ENCODE measurements around the gene ABCF2.

The ABCF2 gene

DNA sequence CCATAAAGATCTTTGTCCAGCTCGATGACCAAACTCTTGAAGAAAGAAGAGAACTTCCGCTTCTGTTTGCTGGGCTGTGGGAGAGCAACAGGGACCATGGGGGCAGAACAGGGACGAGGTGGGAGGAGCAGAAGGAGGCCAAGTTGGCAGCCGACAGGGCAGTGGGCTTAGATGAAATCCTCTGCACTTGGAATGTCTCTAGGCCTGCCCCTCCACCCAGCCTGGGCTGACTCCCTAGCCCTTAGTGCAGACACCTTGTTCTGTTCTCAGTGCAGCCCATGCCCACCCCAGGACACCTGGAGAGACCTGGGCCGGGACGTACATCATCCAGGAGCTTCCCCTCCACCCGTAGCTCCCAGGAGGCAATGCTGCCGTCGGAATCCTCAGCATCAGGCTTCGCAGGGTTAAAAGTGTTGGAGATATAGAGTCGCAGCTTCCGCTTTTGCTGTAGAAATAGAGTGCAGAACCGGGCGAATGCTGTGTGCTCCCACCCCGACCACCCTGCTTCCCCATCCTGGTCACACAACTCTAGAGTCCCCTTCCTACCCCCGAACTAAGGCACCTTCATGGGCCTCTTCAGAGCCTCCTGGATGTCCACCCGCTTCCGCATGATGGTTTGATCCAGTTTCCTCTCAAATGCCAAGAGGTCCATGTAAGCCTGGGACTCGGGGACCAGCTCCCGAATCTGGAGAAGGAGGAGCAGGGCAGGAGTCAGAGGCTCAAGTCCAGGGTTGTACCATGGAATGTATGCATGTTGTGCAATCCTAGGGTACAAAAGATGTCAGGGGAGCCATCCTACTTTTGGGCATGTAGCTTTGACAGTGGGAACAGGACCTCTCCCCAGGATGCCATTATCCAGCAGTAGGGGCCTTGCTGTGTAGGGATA is 15.4 kb upstream of the ABCF2 start:
- DNase-seq (ENCODE audit: low read depth in 2 of 3, low spot score in 1 of 3): no peak

DNA sequence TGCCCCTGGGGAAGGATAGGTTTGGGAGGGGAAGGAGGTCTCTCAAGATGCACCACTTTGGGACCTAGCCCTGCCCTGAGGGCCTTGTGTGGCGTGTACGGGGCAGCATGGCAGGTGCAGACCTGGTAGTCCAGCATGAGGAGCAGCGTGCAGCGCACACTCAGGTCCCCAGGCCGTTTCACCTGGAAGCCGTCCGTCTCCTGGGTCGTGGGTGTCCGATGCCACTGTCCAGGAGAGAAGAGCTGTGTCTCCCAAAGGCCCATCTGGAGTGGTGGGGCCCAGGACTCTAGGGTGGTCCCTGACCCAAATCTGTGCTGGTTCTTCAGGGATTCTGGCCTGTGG is 14.7 kb upstream of the ABCF2 start:
- DNase-seq (ENCODE audit: low read depth in 2 of 3, low spot score in 1 of 3): no peak

DNA sequence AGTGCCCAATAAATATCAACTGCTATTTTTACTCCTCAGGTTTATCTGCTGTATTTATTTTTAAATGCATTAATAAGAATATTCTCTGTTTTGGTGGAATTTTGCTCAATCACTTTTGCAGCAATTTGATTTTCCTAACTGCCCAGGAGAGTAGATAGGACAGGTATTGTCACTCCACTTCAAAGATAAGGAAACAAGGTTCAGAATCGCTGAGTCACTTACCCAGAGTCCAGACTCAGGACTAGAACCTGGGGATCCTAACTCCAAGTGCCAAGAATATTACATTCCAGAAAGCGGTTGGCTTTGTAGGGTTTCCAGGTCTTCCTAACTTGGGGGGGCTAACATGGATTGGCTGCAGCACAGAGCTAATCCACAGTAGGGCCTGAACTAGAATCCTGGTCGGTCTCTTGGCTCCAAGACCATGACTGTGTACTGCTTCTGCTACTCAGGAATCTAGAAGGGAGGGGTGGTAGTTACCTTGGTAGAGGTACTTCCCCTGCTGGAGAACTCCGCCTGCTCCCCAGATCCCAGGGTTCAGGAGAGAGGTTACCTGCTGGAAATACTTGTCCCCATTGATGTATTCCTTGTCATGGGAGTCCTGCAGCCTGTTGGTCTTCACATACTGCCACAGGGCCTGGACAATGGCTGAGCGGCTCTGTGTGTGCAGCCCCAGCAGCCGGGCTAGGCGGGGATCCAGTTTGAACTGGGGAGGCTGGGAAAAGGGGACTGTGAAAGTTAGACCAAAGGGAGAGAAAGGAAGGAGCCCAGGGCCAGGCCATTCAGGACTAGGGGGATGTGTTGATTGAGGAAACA is 14.1 kb upstream of the ABCF2 start:
- no peak for DNase-seq (ENCODE audit: low read depth in 2 of 3, low spot score in 1 of 3)

DNA sequence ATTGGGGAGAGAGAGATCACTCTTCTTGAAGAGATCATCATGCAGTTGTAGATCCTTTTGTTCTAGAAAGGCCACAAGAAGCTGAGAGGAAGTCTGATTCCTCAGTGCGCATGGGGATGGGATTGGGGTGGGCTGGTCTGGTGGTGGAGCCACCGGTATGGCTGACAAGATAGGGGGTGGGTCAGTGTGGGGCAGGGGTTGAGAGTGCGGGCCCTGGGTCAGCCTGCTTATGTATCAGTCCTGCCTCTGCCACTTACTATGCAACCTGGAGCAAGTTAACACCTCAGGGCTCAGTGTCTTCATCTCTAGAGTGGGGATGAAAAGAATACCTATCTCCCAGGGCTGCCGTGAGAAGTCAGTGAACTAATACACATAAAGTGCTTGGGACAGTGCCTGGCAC is 13.5 kb upstream of the ABCF2 start:
- no peak for DNase-seq (ENCODE audit: low read depth in 2 of 3, low spot score in 1 of 3)

DNA sequence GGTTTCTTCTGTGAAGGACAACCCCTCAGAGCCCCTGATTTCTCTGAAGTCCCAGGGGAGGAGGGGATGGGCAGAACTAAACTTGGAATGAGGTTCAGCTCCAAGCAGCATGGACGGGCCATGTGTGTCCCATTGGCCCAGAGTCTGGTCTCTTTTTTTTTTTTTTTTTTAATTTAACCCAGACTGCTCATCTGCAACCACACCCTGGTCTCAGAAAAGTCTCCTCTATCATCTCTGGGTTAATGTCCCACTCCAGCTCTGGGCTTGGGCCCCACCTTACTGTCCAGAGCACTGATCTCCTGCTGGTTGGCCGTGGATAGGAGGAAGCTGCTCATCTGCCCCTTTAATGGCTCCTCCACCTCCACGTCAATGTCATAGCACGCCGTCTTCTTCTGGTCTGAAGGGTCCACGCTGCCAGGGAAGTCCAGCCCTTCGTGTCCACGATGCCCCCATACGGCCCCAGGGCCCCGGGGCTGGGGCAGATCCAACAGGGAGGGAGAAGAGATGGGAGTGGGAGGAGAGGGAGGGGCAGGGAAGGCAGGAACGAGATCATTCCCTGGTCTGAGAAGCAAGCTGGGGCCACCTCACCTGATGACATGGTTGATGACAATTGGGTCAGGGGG is 12.9 kb upstream of the ABCF2 start:
- no peak for DNase-seq (ENCODE audit: low read depth in 2 of 3, low spot score in 1 of 3)

DNA sequence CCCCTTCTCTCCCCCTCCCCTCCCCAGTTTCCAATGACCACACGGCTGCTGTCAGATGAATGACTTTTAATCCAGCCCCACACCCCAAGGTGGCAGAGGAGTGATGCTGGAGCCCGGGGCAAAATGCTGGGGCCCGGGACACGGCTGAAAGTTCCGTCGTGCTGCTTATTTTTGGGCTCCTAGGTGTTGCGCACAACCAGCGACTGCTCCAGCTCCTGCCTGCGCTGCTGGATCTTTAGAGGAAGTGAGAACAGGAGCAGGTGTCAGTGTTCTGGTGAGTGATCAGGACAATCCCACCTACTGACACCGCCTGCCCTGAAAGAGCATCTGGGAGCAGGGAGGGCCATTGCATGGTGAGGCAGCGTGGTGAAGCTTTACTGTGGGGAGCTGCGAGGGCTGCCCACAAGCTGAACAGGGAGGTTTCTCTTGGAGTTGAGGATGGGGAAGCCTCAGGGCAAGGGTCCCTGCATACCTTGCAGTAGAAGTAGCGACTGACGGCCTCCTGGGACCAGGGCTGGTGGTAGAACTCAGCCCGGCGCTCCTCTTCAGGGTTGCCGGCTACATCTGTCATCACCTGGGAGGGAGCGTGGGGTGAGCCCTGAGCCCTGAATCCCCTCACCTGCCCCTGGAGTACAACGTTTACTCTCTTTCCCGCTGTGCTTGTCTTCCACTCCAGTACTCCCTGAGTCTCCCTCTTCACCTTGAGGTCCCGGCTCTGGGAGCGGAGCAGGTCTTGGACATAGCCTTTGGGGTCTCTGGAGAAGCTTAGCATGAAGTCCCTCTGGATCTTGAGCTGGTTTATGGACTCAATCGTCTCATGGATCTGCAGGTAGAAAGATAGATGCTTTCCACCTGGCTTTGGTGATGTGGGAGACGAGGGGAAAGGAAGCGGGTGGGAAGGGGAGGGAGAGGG is 12.2 kb upstream of the ABCF2 start:
- no peak for DNase-seq (ENCODE audit: low read depth in 2 of 3, low spot score in 1 of 3)

DNA sequence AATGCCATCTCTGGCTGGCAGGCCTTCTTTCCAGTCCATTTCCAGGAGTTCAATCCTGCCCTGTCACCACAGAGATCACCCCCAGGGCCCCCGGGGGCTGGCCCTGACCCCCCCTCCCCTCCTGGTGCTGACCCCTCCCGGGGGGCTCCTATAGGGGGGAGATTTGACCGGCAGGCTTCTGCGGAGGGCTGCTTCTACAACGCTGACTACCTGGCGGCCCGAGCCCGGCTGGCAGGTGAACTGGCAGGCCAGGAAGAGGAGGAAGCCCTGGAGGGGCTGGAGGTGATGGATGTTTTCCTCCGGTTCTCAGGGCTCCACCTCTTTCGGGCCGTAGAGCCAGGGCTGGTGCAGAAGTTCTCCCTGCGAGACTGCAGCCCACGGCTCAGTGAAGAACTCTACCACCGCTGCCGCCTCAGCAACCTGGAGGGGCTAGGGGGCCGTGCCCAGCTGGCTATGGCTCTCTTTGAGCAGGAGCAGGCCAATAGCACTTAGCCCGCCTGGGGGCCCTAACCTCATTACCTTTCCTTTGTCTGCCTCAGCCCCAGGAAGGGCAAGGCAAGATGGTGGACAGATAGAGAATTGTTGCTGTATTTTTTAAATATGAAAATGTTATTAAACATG is 11.3 kb upstream of the ABCF2 start:
- no peak for DNase-seq (ENCODE audit: low read depth in 2 of 3, low spot score in 1 of 3)

DNA sequence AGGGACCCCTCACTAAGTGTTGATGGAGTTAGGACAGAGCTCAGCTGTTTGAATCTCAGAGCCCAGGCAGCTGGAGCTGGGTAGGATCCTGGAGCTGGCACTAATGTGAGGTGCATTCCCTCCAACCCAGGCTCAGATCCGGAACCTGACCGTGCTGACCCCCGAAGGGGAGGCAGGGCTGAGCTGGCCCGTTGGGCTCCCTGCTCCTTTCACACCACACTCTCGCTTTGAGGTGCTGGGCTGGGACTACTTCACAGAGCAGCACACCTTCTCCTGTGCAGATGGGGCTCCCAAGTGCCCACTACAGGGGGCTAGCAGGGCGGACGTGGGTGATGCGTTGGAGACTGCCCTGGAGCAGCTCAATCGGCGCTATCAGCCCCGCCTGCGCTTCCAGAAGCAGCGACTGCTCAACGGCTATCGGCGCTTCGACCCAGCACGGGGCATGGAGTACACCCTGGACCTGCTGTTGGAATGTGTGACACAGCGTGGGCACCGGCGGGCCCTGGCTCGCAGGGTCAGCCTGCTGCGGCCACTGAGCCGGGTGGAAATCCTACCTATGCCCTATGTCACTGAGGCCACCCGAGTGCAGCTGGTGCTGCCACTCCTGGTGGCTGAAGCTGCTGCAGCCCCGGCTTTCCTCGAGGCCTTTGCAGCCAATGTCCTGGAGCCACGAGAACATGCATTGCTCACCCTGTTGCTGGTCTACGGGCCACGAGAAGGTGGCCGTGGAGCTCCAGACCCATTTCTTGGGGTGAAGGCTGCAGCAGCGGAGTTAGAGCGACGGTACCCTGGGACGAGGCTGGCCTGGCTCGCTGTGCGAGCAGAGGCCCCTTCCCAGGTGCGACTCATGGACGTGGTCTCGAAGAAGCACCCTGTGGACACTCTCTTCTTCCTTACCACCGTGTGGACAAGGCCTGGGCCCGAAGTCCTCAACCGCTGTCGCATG is 10.5 kb upstream of the ABCF2 start:
- DNase-seq (ENCODE audit: low read depth in 2 of 3, low spot score in 1 of 3): no peak

DNA sequence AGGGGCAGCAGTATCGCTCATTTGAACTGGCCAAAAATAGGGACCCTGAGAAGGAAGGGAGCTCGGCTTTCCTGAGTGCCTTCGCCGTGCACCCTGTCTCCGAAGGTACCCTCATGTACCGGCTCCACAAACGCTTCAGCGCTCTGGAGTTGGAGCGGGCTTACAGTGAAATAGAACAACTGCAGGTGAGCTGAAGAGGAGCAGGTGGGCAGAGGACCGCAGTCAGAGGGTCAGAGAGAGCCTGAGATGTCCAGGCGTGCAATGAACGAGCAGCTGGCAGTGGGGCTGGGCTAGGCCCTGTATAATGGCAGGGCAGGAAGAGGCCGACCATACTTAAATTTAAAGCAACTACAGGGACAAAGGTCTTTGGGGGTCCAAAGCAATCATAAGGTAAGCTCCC is 9.4 kb upstream of the ABCF2 start:
- no peak for DNase-seq (ENCODE audit: low read depth in 2 of 3, low spot score in 1 of 3)

DNA sequence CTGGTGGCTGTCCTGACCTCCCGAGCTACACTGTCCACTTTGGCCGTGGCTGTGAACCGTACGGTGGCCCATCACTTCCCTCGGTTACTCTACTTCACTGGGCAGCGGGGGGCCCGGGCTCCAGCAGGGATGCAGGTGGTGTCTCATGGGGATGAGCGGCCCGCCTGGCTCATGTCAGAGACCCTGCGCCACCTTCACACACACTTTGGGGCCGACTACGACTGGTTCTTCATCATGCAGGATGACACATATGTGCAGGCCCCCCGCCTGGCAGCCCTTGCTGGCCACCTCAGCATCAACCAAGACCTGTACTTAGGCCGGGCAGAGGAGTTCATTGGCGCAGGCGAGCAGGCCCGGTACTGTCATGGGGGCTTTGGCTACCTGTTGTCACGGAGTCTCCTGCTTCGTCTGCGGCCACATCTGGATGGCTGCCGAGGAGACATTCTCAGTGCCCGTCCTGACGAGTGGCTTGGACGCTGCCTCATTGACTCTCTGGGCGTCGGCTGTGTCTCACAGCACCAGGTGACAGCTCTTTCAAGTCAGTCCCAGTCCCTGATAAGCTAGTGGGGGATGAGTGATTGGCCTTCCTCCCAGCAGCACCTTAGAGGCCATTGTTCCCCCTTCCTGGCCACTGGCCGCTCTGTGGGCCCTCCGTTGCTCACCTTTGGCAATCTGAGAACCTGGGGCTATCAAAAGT is 8.2 kb upstream of the ABCF2 start:
- DNase-seq (ENCODE audit: low read depth in 2 of 3, low spot score in 1 of 3): no peak

DNA sequence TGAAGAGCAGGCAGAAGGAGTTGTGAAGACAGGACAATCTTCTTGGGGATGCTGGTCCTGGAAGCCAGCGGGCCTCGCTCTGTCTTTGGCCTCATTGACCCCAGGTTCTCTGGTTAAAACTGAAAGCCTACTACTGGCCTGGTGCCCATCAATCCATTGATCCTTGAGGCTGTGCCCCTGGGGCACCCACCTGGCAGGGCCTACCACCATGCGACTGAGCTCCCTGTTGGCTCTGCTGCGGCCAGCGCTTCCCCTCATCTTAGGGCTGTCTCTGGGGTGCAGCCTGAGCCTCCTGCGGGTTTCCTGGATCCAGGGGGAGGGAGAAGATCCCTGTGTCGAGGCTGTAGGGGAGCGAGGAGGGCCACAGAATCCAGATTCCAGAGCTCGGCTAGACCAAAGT is 6.8 kb upstream of the ABCF2 start:
- DNase-seq (ENCODE audit: low read depth in 2 of 3, low spot score in 1 of 3): no peak

DNA sequence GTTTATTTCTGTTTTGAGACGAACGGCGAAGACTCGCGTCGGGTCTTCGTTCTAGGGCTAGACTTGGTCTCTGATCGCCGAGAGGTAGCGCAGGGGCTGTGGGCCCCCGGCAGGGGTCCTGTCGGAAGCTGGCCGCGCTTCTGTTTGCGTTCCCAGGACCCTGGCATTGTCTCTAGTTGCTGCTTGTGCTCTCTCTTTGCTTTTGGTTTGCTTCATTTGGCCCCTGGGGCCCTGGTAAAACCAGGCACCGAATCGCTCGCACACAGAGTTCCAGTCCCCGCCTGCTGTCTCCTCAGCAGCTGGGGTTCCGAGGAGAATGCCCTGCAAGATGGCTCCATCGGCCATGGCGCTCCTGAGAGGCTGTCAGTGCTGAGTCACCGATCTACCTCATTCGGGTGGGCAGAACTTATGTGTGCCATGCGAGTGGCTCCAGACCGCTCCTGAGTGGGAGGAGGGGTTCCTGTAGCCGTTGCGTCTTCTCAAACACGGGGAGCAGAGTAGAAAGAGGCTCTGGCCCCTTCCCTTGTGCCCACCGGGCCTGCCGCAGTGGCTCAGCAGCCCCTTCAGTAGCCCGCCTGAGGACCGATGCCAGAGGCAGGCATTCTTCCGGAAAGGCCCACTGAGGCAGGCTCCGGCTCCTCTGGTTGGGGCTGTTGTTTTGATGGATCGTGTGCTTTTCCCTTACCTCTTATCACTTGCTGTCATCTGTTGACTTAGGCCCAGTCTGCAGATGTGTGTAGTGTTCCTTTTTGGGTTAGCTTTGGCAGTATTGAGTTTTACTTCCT is 6.1 kb upstream of the ABCF2 start:
- peak; percentile 52 to 73 (median 68) for DNase-seq (ENCODE audit: low read depth in 2 of 3, low spot score in 1 of 3)

DNA sequence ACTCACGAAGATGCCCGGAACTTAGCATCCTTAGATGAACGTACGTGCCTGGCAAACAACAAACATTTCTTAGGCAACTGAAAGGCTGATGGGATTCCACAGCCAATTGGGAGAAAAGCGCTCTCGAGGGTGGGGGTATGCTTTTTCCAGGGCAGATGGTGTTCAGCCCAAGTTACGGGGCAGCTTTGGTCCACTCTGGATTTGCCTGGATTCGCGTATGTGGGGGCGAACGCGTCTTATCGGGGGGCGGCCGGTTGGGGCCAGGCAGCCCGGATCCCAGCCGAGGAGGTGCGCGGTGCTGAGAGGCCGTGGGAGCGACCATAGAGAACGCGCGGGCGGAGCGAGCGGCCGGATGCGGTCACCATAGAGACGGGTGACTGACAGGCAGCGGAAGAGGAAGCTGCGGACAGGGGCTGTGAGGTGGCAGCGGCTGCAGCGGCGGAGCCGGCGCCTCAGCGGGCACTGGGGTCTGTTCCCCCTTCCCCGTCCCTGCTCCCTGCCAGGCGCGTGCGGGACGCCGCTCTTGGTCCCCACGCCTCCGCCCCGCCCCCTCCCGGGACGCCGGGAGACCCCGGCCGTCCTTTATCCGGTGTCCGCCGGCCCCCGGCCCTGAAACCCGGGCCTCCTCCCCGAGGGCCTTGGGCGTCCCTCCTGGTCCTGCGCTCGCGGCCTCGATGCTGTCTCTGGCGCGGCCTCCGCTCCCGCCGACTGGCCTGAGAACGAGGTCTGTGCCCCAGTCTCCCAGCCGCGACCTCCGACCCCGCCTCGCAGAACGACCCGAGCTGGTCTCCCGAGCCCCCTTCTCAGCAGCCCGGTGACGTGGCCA is 5.3 kb upstream of the ABCF2 start, which contains the start of gene CHPF2:
CHPF2 (plus strand) TSS at position 393 of the 826 bp plus-strand sequence. CDS start 1,529 bp downstream, outside the sequence.
- peak; percentile 80 to 87 (median 85) for DNase-seq (ENCODE audit: low read depth in 2 of 3, low spot score in 1 of 3)

DNA sequence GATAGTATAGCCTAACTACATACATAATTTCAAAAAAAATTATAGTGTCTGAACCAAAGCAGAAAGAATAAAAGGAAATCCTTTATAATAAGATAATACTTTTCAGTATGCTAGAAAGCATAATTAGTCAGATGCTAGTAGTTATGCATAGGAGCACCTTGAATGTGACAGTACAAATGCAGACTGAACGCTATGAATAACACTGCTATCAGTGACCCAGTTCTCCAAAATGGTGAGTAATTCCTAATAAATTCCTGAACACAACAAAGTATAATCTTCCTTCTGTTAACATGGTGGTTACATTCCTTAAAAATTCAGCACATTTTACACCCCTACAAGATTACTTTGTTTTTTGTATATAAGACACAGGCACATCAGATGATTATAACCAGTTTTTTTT is 4.1 kb upstream of the ABCF2 start:
- no peak for DNase-seq (ENCODE audit: low read depth in 2 of 3, low spot score in 1 of 3)

DNA sequence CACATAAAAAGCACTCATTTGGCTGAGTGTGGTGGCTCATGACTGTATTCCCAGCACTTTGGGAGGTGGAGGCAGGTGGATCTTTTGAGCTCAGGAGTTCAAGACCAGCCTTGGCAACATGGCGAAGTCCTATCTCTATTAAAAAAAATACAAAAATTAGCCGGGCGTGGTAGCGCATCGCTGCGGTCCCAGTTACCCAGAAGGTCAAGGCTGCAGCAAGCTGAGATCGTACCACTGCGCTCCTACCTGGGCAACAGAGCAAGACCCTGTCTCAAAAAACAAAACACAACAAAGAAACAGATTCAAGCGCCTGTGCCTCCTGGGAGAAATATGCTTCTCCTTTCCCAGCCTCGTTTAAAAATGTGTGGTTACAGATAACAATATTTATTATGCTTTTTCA is 2.2 kb upstream of the ABCF2 start:
- no peak for DNase-seq (ENCODE audit: low read depth in 2 of 3, low spot score in 1 of 3)

DNA sequence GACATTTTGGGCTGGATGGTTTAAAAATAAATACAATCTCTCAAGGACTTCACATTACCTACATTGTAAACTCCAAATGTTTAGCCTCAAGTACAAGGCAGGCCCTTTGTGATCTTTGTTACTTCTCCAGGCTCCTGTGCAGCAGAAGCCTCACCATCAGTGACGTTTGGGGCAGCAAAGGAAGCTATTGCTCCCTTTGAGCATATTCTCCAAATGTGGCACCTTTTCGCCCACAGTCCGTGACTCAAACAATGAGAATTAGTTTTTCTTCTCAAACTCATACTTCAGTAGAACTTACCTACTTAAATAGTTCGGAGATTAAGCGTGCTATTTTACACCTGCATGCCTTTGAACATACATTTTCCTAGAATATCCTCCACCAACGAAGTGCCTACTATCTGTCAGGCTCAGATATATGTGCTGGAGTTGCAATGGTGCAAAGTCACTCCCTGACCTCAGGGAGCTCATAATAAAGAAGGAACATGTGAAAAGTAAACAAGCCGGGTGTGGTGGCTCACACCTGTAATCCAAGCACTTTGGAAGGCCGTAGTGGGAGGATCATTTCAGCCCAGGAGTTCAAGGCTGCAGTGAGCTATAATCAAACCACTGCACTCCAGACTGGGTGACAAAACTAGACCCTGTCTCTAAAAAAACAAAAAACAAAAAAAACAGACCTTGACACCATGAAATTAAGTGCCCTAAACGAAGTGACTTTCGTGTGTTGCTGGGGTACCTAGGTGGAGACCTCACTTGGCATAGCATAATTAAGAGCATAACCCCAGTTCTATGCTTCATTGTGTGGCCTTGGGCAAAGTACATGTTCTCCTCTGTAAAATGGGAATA is 1.2 kb upstream of the ABCF2 start:
- DNase-seq (ENCODE audit: low read depth in 2 of 3, low spot score in 1 of 3): no peak

All from stimulated activated CD4-positive, alpha-beta T cell treated with anti-CD3 and anti-CD28 coated beads, Interleukin-12 subunit alpha, Interleukin-12 subunit beta, amount 100 ng/mL, for 48 hours (primary cell).